Lung microvascular endothelial cell (primary cell): Measurements from ENCODE around the gene PLCH2. TPM values are rescaled to one million over a fixed set of nuclear protein-coding genes. Genes with fewer than 3 reads are reported as not detected.

Experiments used
- total RNA-seq: library from RNA; depleted of rRNA; stranded (reverse); fragments of >200 nt; gene quantifications from 2 replicates; pipeline ENCODE4 v1.2.1, GENCODE V29; 2014

Gene PLCH2
- total RNA-seq, 1 donor from 2014 or later: under 0.01 TPM

Other genes with a start within 250 kb of the PLCH2 start
- gene SKI, start 248.0 kb upstream of the PLCH2 start, total RNA-seq: 11.8 and 18.3 TPM in 2 replicates
- 3.3 and 4.8 TPM in 2 replicates for gene MORN1, start 84.7 kb upstream of the PLCH2 start, total RNA-seq
- gene RER1, start 84.4 kb upstream of the PLCH2 start, total RNA-seq: 32.7 and 48.6 TPM in 2 replicates
- gene PEX10, start 63.7 kb upstream of the PLCH2 start, total RNA-seq: 24.6 and 26.0 TPM in 2 replicates
- 14.8 and 21.0 TPM in 2 replicates for gene PANK4, start 50.3 kb downstream of the PLCH2 start, total RNA-seq
- not detected in 2 replicates for gene HES5, start 54.0 kb downstream of the PLCH2 start, total RNA-seq
- 55.8 and 177 TPM in 2 replicates for gene TNFRSF14, start 80.1 kb downstream of the PLCH2 start, total RNA-seq
- 37.5 and 67.7 TPM in 2 replicates for gene PRXL2B, start 110.5 kb downstream of the PLCH2 start, total RNA-seq
- 1.4 and 2.8 TPM in 2 replicates for gene MMEL1, start 156.7 kb downstream of the PLCH2 start, total RNA-seq